ENCODE results near the gene TUB. TPM values are rescaled to one million over a fixed set of nuclear protein-coding genes. Genes with fewer than 3 reads are reported as not detected.

Gene TUB
- total RNA-seq, 2 experiments from 2014 or later, result 0.05 to 0.16 TPM

GRCh38 chr11:8043756-8044155 is 37.3 kb upstream of the TUB start:
- H3K27ac Mint-ChIP-seq, result no peak overlapping the region
- intact Hi-C loops (cut with micrococcal nuclease), result no loop called here
- DNase-seq, result no peak
- no peaks in the 10 kb centered on the region for H3K4me1 Mint-ChIP-seq (ENCODE audit: low read depth)
- ChIA-PET POLR2A (no interaction called here), CTCF (interaction anchor here (0.7 to 1.8 kb wide), 4 partner anchors 10 to 151 kb away, joined by 3 to 10 read pairs (median 6); no protein-coding TSS in a partner anchor)
- no peaks in the 10 kb centered on the region for H3K36me3 Mint-ChIP-seq (ENCODE audit: low read depth)
- no peaks in the 10 kb centered on the region for H3K9me3 Mint-ChIP-seq
- no peak for TF ChIP-seq CTCF (IDR thresholded peaks at IDR 0.05)
- H3K4me3 Mint-ChIP-seq, result no peak overlapping the region
- ATAC-seq, result no peak
- H3K27me3 Mint-ChIP-seq, result peaks cover 14% of the 10 kb centered on the region

- no peak for DNase-seq
- ChIA-PET CTCF (no interaction called here), POLR2A (no interaction called here)
- Mint-ChIP-seq H3K36me3 (ENCODE audit: low read depth) (no peaks in the 10 kb centered on the region), H3K4me3 (no peak overlapping the region), H3K27ac (no peak overlapping the region), H3K9me3 (no peaks in the 10 kb centered on the region), H3K4me1 (ENCODE audit: low read depth) (no peaks in the 10 kb centered on the region), H3K27me3 (peaks cover 16% of the 10 kb centered on the region)
- intact Hi-C loops (cut with micrococcal nuclease), result no loop called here
- ATAC-seq, result no peak
- no peak for TF ChIP-seq CTCF (IDR thresholded peaks at IDR 0.05)
Measured at GRCh38 chr11:8045839-8046238, 35.2 kb upstream of the TUB start.

GRCh38 chr11:8047382-8047781 is 33.6 kb upstream of the TUB start:
- H3K4me1 Mint-ChIP-seq (ENCODE audit: low read depth), result no peaks in the 10 kb centered on the region
- H3K27me3 Mint-ChIP-seq, result peaks cover 16% of the 10 kb centered on the region
- no peak for TF ChIP-seq CTCF (IDR thresholded peaks at IDR 0.05)
- no peaks in the 10 kb centered on the region for H3K9me3 Mint-ChIP-seq
- ATAC-seq (no peak), DNase-seq (no peak)
- H3K27ac Mint-ChIP-seq, result no peak overlapping the region
- ChIA-PET POLR2A (interaction anchor here (0.6 kb wide), 1 partner anchor 37 kb away, joined by 3 read pairs; no protein-coding TSS in a partner anchor), CTCF (interaction anchor here (1.1 kb wide), 1 partner anchor 15 kb away, joined by 4 read pairs; no protein-coding TSS in a partner anchor)
- no peak overlapping the region for H3K4me3 Mint-ChIP-seq
- intact Hi-C loops (cut with micrococcal nuclease), result no loop called here
- H3K36me3 Mint-ChIP-seq (ENCODE audit: low read depth), result no peaks in the 10 kb centered on the region

GRCh38 chr11:8049084-8049483 is 31.9 kb upstream of the TUB start:
- no peak for TF ChIP-seq CTCF (IDR thresholded peaks at IDR 0.05)
- intact Hi-C loops (cut with micrococcal nuclease), result no loop called here
- ChIA-PET POLR2A (interaction anchor here (1.1 kb wide), 1 partner anchor 40 kb away, joined by 3 read pairs; no protein-coding TSS in a partner anchor), CTCF (interaction anchor here (1.3 kb wide), 1 partner anchor 16 kb away, joined by 4 read pairs; no protein-coding TSS in a partner anchor)
- no peak for ATAC-seq
- DNase-seq, result no peak
- no peak overlapping the region for H3K27ac Mint-ChIP-seq
- no peaks in the 10 kb centered on the region for H3K36me3 Mint-ChIP-seq (ENCODE audit: low read depth)
- H3K4me1 Mint-ChIP-seq (ENCODE audit: low read depth), result no peaks in the 10 kb centered on the region
- no peak overlapping the region for H3K4me3 Mint-ChIP-seq
- H3K9me3 Mint-ChIP-seq, result no peaks in the 10 kb centered on the region
- peaks cover 12% of the 10 kb centered on the region for H3K27me3 Mint-ChIP-seq

- Mint-ChIP-seq H3K27ac (no peak overlapping the region), H3K4me1 (ENCODE audit: low read depth) (peaks cover 7% of the 10 kb centered on the region), H3K9me3 (no peaks in the 10 kb centered on the region), H3K4me3 (no peak overlapping the region), H3K36me3 (ENCODE audit: low read depth) (no peaks in the 10 kb centered on the region), H3K27me3 (peaks cover 1% of the 10 kb centered on the region)
- POLR2A ChIA-PET, result no interaction called here
- ATAC-seq (peak; percentile 56), DNase-seq (no peak)
- peak; percentile 7 for TF ChIP-seq CTCF (IDR thresholded peaks at IDR 0.05)
- intact Hi-C loops (cut with micrococcal nuclease), result no loop called here
- CTCF ChIA-PET, result interaction anchor here (0.6 to 1.3 kb wide), 3 partner anchors 10 to 44 kb away, joined by 3 to 8 read pairs (median 3); no protein-coding TSS in a partner anchor
Measured at GRCh38 chr11:8055091-8055835, 25.7 kb upstream of the TUB start.

All from activated CD8-positive, alpha-beta T cell treated with anti-CD3 and anti-CD28 coated beads for 36 hours (primary cell).